ENCODE measurements around the gene RHOB.
"Not testable (repeated sequence)": the region's sequence is repeated elsewhere in the genome, so short reads cannot be mapped to it uniquely, and the experiment has no call there.

Gene RHOB

DNA sequence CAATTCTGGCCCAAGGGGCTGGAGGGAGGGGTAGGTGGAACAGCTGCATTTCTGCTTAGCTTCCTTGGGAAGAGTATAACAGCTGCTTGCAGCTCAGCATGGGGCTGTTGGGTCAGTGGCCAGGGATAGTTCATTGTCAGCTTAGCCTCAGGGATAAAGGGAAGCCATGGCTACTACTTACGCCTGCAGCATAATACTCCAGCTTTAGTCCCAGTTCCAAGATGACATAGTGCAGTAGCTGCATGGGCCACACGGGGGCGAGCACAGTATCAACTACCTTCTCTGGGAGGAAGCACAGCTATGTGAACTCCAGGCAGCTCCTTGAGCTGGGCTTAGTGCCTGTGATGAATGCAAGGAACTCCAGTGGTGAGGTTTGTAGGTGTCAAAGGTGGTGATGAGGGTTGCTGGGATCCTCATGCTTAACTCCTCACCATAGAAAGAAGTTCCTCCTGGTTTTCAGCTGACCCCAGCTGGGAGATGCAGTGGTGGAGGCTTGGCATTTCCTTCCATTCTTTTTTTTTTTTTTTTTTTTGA lies 35.4 kb upstream of the RHOB start:
- DNase-seq (ENCODE audit: low read depth, low spot score) = peak; percentile 73

DNA sequence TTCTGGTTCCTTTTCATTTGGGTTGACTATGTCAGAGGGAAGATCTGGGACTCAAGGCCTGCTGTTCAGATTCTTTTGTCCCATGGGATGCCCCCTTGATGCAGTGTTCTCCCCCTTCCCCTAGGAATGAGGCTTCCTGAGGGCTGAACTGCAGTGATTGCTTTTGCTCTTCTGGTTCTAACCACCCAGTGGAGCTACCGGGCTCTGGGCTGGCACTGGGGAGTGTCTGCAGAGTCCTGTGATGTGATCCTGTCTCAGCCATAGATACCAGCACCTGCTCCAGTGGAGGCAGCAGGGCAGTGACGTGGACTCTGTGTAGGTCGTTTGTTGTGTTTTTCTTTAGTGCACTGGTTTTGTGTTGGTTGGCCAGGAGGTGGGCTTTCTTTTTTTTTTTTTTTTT lies 32.1 kb upstream of the RHOB start:
- no peaks in the 10 kb centered on the region for H3K36me3 ChIP-seq (ENCODE audit: control insufficient read depth, insufficient read depth, low read length)
- no CpG with 5 or more reads among the region's 3 CpGs for WGBS (ENCODE audit: insufficient coverage, insufficient read length)

More for the DNA sequence above, 35.4 kb upstream of the RHOB start:
- Histone ChIP-seq H3K27ac (ENCODE audit: low read length) (no peak overlapping the region), H3K9me3 (ENCODE audit: control insufficient read depth, insufficient read depth, low read length) (no peaks in the 10 kb centered on the region), H3K4me1 (ENCODE audit: control insufficient read depth, insufficient read depth, low read length) (no peaks in the 10 kb centered on the region), H3K36me3 (ENCODE audit: control insufficient read depth, insufficient read depth, low read length) (no peaks in the 10 kb centered on the region), H3K27me3 (ENCODE audit: control insufficient read depth, insufficient read depth, low read length) (no peaks in the 10 kb centered on the region), H3K4me3 (ENCODE audit: low read length) (no peak overlapping the region)
- no CpG with 5 or more reads among the region's 3 CpGs for WGBS (ENCODE audit: insufficient coverage, insufficient read length)

DNA sequence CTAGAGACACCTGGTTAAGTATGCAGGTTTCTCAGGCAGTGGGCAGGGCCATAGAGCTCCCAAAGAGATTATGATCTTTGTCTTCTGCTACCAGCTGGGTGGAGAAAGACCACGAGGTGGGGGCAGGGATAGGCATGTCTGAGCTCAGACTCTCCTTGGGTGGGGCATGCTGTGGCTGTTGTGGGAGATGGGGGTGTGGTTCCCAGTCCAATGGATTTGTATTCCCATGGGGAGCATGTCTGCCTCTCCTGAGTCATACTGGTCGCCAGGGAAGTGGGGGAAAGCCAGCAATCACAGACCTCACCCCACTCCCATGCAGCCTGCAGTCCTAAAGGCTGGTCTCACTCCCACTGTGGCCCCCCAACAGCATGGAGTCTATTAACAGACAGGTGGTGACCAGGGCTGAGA lies 31.4 kb upstream of the RHOB start:
- no peaks in the 10 kb centered on the region for H3K9me3 ChIP-seq (ENCODE audit: control insufficient read depth, insufficient read depth, low read length)
- no peak for DNase-seq (ENCODE audit: low read depth, low spot score)
- no peak overlapping the region for H3K4me3 ChIP-seq (ENCODE audit: low read length)
- H3K27ac ChIP-seq (ENCODE audit: low read length) = no peak overlapping the region
- no CpG with 5 or more reads among the region's 2 CpGs for WGBS (ENCODE audit: insufficient coverage, insufficient read length)
- H3K36me3 ChIP-seq (ENCODE audit: control insufficient read depth, insufficient read depth, low read length) = no peaks in the 10 kb centered on the region
- H3K4me1 ChIP-seq (ENCODE audit: control insufficient read depth, insufficient read depth, low read length) = no peaks in the 10 kb centered on the region
- H3K27me3 ChIP-seq (ENCODE audit: control insufficient read depth, insufficient read depth, low read length) = no peaks in the 10 kb centered on the region

More for the DNA sequence above, 32.1 kb upstream of the RHOB start:
- Histone ChIP-seq H3K27ac (ENCODE audit: low read length) (no peak overlapping the region), H3K4me1 (ENCODE audit: control insufficient read depth, insufficient read depth, low read length) (no peaks in the 10 kb centered on the region), H3K4me3 (ENCODE audit: low read length) (no peak overlapping the region), H3K9me3 (ENCODE audit: control insufficient read depth, insufficient read depth, low read length) (no peaks in the 10 kb centered on the region), H3K27me3 (ENCODE audit: control insufficient read depth, insufficient read depth, low read length) (no peaks in the 10 kb centered on the region)
- DNase-seq (ENCODE audit: low read depth, low spot score) = no peak

DNA sequence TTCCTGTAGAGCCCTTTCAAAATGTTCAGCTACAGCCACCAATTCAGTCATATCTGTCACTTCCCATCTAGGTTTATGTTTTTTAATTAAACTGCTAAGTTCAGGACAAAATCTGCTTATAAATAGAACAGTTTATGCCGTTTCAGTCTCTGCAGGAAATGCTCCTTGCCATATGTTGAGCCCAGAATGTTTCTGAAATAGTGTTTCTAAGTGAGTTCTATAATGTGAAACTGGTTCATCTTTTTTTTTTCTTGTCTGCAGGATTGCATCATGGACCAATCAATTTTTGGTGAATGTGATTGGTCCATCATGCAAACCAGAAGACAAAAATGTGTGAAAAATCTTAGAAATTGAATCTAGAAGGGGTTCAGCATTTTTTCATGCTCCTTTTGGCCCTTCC lies 30.2 kb upstream of the RHOB start:
- Histone ChIP-seq H3K4me3 (ENCODE audit: low read length) (no peak overlapping the region), H3K27ac (ENCODE audit: low read length) (no peak overlapping the region), H3K4me1 (ENCODE audit: control insufficient read depth, insufficient read depth, low read length) (no peaks in the 10 kb centered on the region), H3K27me3 (ENCODE audit: control insufficient read depth, insufficient read depth, low read length) (no peaks in the 10 kb centered on the region), H3K9me3 (ENCODE audit: control insufficient read depth, insufficient read depth, low read length) (no peaks in the 10 kb centered on the region), H3K36me3 (ENCODE audit: control insufficient read depth, insufficient read depth, low read length) (no peaks in the 10 kb centered on the region)
- WGBS (ENCODE audit: insufficient coverage, insufficient read length) = no CpG with 5 or more reads among the region's 1 CpG
- no peak for DNase-seq (ENCODE audit: low read depth, low spot score)

DNA sequence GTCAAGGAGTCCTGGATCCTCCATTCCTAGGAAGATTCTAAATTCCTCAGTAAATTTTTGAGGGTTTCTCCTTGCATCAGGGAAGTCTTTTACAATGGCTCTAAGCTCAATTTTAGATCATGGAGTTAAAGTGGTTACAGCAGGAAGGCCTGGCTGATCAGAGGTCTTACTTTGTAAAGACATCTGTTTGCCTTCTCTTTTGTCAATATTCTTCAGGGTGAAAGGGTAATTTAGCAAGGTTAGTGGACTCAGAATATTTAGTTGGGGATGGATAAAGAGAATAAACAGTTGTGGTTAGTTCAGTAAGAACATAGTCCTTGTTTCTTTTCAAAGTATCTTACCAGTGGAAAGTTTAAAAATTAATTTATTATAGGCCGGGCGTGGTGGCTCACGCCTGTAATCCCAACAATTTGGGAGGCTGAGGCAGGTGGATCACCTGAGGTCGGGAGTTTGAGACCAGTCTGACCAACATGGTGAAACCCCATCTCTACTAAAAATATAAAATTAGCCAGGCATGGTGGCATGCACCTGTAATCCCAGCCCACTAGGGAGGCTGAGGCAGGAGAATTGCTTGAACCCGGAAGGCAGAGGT lies 29.5 kb upstream of the RHOB start:
- no CpG with 5 or more reads among the region's 5 CpGs for WGBS (ENCODE audit: insufficient coverage, insufficient read length)
- H3K36me3 ChIP-seq (ENCODE audit: control insufficient read depth, insufficient read depth, low read length) = not testable (repeated sequence)

DNA sequence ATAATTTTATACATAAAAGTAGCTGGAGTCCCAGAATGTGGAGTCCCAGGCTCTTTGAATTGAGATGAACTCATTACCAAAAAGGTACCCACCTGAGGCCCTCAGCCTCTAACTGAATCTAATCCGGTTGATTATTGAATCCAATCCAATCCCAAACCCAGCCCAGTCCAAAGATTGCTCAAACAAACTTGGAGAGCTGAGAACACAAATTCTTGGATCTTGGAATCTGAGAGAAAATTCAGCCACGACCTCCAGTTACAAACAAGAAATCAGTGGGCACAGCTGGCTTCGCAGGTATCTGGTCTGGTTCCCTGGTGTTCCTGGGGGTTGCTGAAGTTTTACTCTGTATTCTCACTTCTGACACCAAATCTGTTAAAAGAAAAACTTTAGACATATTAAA lies 28.4 kb upstream of the RHOB start:
- H3K4me1 ChIP-seq (ENCODE audit: control insufficient read depth, insufficient read depth, low read length) = no peaks in the 10 kb centered on the region
- no peaks in the 10 kb centered on the region for H3K36me3 ChIP-seq (ENCODE audit: control insufficient read depth, insufficient read depth, low read length)
- WGBS (ENCODE audit: insufficient coverage, insufficient read length) = no CpG with 5 or more reads among the region's 3 CpGs
- H3K4me3 ChIP-seq (ENCODE audit: low read length) = no peak overlapping the region
- H3K9me3 ChIP-seq (ENCODE audit: control insufficient read depth, insufficient read depth, low read length) = no peaks in the 10 kb centered on the region
- no peaks in the 10 kb centered on the region; the same call in 1 of the 2 replicates for H3K27me3 ChIP-seq (ENCODE audit: control insufficient read depth, insufficient read depth, low read length)
- no peak overlapping the region for H3K27ac ChIP-seq (ENCODE audit: low read length)
- no peak for DNase-seq (ENCODE audit: low read depth, low spot score)

More for the DNA sequence above, 29.5 kb upstream of the RHOB start:
- not testable (repeated sequence) for DNase-seq (ENCODE audit: low read depth, low spot score); H3K27ac ChIP-seq (ENCODE audit: low read length); H3K9me3 ChIP-seq (ENCODE audit: control insufficient read depth, insufficient read depth, low read length); H3K4me3 ChIP-seq (ENCODE audit: low read length); H3K27me3 ChIP-seq (ENCODE audit: control insufficient read depth, insufficient read depth, low read length); H3K4me1 ChIP-seq (ENCODE audit: control insufficient read depth, insufficient read depth, low read length)

DNA sequence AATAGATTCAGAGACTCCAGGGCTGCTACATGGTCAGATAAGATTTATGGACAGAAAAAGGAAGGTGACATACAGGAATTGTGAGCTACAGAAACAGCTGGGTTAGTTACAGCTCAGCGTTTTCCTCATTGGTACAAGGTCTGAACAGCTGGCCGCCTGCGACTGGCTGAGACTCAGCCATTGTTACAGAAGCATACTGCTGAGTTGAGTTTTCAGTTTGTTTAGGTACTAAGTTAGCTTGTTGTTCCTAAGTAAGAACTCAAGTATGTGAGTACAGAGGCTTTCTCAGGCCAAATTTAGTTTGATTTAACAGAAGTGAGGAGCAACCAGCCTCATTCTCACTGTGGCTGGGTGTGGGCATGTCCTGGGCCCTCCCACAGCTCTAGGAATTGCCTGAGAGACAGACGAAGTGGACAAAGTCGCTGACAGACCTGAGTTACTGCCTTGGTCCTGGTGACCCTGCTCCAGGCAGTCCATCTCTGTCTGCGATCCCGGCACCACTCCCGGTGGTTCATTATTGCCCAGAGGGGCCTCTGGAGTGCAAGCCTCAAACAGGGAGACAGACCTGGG lies 27.8 kb upstream of the RHOB start:
- no peaks in the 10 kb centered on the region for H3K4me1 ChIP-seq (ENCODE audit: control insufficient read depth, insufficient read depth, low read length)
- no peaks in the 10 kb centered on the region for H3K36me3 ChIP-seq (ENCODE audit: control insufficient read depth, insufficient read depth, low read length)
- no peak overlapping the region for H3K27ac ChIP-seq (ENCODE audit: low read length)
- no peaks in the 10 kb centered on the region; the same call in 1 of the 2 replicates for H3K27me3 ChIP-seq (ENCODE audit: control insufficient read depth, insufficient read depth, low read length)
- no peak overlapping the region for H3K4me3 ChIP-seq (ENCODE audit: low read length)
- no peak for DNase-seq (ENCODE audit: low read depth, low spot score)
- no peaks in the 10 kb centered on the region for H3K9me3 ChIP-seq (ENCODE audit: control insufficient read depth, insufficient read depth, low read length)
- no CpG with 5 or more reads among the region's 8 CpGs for WGBS (ENCODE audit: insufficient coverage, insufficient read length)

DNA sequence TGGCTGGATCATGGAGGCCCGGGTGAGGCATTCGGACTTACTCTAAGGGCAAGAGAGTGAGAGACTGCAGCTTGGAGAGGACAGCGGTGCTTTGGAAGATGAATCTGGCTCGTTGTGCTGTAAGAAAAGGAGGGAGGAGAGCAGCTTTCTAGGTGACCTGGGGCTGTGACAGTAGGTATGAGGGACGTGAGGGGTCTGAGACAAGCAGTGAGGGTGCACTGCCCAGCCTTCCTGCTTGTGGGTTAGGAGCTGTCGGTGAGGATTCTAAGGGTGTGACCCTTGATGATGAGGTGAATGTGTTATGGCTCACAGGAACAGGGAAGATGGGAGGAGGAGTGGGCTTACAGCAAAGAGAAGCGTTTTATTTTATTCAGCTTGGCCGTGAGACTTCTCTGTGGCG lies 27.1 kb upstream of the RHOB start:
- no CpG with 5 or more reads among the region's 9 CpGs for WGBS (ENCODE audit: insufficient coverage, insufficient read length)
- no peaks in the 10 kb centered on the region for H3K36me3 ChIP-seq (ENCODE audit: control insufficient read depth, insufficient read depth, low read length)
- H3K27ac ChIP-seq (ENCODE audit: low read length) = no peak overlapping the region
- H3K4me3 ChIP-seq (ENCODE audit: low read length) = no peak overlapping the region
- no peaks in the 10 kb centered on the region for H3K9me3 ChIP-seq (ENCODE audit: control insufficient read depth, insufficient read depth, low read length)
- DNase-seq (ENCODE audit: low read depth, low spot score) = no peak
- H3K27me3 ChIP-seq (ENCODE audit: control insufficient read depth, insufficient read depth, low read length) = no peaks in the 10 kb centered on the region; the same call in 1 of the 2 replicates
- no peaks in the 10 kb centered on the region for H3K4me1 ChIP-seq (ENCODE audit: control insufficient read depth, insufficient read depth, low read length)

DNA sequence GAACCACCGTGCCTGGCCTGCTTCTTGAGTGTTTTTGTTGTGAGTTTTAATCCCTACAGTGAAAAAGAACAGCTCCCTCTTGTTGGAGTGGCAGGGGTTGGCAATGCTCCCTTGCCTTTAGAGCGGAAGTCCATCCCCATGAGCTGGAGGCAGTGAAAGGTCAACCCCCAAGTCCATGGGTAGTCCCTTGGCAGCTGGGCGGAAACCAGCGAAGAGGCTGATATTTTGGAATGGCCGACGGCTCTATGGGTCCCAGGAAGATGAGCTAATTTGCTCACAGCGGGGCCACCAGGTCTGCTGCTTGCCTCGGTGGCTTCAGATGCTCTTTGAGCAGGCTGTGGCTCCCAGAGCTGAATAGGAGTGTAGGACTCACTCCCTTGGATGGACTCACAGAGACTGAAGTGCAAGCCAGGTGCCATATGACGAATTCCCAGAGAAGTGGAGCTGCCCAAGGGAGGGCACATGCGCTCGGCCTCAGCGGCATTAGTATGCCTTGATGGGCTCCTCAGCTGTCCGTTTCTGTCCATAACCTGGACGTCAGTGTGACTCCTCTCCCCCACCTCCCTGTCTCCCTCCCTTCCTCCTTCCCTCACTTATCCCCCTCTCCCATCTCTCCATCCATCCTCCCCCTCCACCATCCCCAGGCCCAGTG lies 25.4 kb upstream of the RHOB start:
- no peaks in the 10 kb centered on the region for H3K4me1 ChIP-seq (ENCODE audit: control insufficient read depth, insufficient read depth, low read length)
- H3K27ac ChIP-seq (ENCODE audit: low read length) = no peak overlapping the region
- DNase-seq (ENCODE audit: low read depth, low spot score) = no peak

DNA sequence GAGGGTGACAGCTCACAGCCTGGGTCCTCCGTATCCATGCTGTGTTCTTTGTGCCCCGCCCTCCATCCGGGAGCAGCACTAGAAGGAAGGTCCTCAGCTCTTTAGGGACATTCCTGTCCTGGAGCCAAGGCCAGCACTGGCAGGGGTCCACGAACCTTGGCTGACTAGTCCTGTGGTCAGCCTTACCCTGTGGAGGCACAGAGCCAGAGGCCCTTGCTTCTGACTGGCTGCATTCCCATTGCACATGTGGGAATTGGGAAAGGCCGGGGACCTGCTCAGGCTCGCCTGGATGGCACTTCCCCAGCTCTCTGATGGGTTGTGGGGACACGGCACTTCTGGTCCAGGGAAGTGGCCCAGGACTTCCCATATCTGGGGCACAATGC lies 24.9 kb upstream of the RHOB start:
- Histone ChIP-seq H3K4me3 (ENCODE audit: low read length) (no peak overlapping the region), H3K9me3 (ENCODE audit: control insufficient read depth, insufficient read depth, low read length) (no peaks in the 10 kb centered on the region), H3K4me1 (ENCODE audit: control insufficient read depth, insufficient read depth, low read length) (no peaks in the 10 kb centered on the region), H3K27me3 (ENCODE audit: control insufficient read depth, insufficient read depth, low read length) (no peaks in the 10 kb centered on the region; the same call in 1 of the 2 replicates), H3K27ac (ENCODE audit: low read length) (no peak overlapping the region), H3K36me3 (ENCODE audit: control insufficient read depth, insufficient read depth, low read length) (no peaks in the 10 kb centered on the region)
- no peak for DNase-seq (ENCODE audit: low read depth, low spot score)
- WGBS (ENCODE audit: insufficient coverage, insufficient read length) = no CpG with 5 or more reads among the region's 7 CpGs

More for the DNA sequence above, 25.4 kb upstream of the RHOB start:
- no CpG with 5 or more reads among the region's 14 CpGs for WGBS (ENCODE audit: insufficient coverage, insufficient read length)
- Histone ChIP-seq H3K4me3 (ENCODE audit: low read length) (no peak overlapping the region), H3K36me3 (ENCODE audit: control insufficient read depth, insufficient read depth, low read length) (no peaks in the 10 kb centered on the region), H3K9me3 (ENCODE audit: control insufficient read depth, insufficient read depth, low read length) (no peaks in the 10 kb centered on the region), H3K27me3 (ENCODE audit: control insufficient read depth, insufficient read depth, low read length) (no peaks in the 10 kb centered on the region; the same call in 1 of the 2 replicates)

Measured in iPS DF 6.9 (cell line).